HepG2 (cell line): ENCODE data around the gene HNRNPUL2. TPM values are rescaled to one million over a fixed set of nuclear protein-coding genes. Genes with fewer than 3 reads are reported as not detected.

Experiments
- ATAC-seq: fragments of 200-7000 bp; cut with Tn5 transposase; 3 replicates; pipeline ENCODE4 v1.9.1; 2020; ENCODE audit warnings: mild to moderate bottlenecking, moderate library complexity
- BruUV-seq: library from RNA; stranded (reverse); fragments of 400-500 nt; replicated peaks from 2 replicates; lab custom pipeline; 2021; lab: Mats Ljungman, UMichigan
- CTCF ChIA-PET: fragments of 300-600 bp; formaldehyde crosslinking; extraction: SDS; loops from one replicate; lab custom pipeline; 2021; ENCODE audit warnings: low total read pairs, inconsistent platforms, low intra/inter-chr PET ratio; lab: Yijun Ruan, JAX
- POLR2A ChIA-PET: fragments of 350-600 bp; sonication (Branson Sonifier 250); formaldehyde crosslinking; loops from one replicate; lab custom pipeline; 2020; ENCODE audit warnings: antibody characterized with exemption, inconsistent platforms; lab: Yijun Ruan, JAX
- DNase-seq: peaks from one replicate; pipeline ENCODE4 v3.0.0-alpha.2; 2015; ENCODE audit warnings: low spot score
- FAIRE-seq: peaks from 3 replicates; lab custom pipeline; 2011; peaks lifted over from hg19 to GRCh38; lab: Jason Lieb, UNC
- H2AFZ ChIP-seq: one replicate; pipeline ENCODE4 v1.6.1; 2011; ENCODE audit warnings: low read length, inconsistent platforms
- H3K27ac ChIP-seq: fragments of 300-600 bp; 3 replicates; pipeline ENCODE4 v1.8.0; 2011; ENCODE audit warnings: mixed run types, mild to moderate bottlenecking, mixed read lengths, low read length, inconsistent platforms; ENCODE audit not compliant: insufficient read depth; ENCODE audit errors: extremely low read length
- H3K27me3 ChIP-seq, 2 experiments: fragments of 200-600 bp in 1 of 2; 2 replicates in 1 of 2; 3 replicates in 1 of 2; pipeline versions ENCODE4 v1.6.0 to v1.8.0; 2011; ENCODE audit warnings: low read length in 2 of 2, mild to moderate bottlenecking in 2 of 2, moderate library complexity in 2 of 2, inconsistent platforms in 1 of 2; ENCODE audit not compliant: insufficient read depth in 2 of 2, control insufficient read depth in 1 of 2
- H3K36me3 ChIP-seq, 2 experiments: fragments of 200-600 bp in 1 of 2; replicated peaks in 1 of 2; 2 replicates in 1 of 2; 3 replicates in 1 of 2; pipeline versions ENCODE4 v1.5.1 to v1.8.0; 2011; ENCODE audit warnings: low read length in 2 of 2, inconsistent platforms in 1 of 2; ENCODE audit not compliant: insufficient read depth in 2 of 2, control insufficient read depth in 1 of 2
- H3K4me1 ChIP-seq: 2 replicates; pipeline ENCODE4 v1.5.1; 2012; ENCODE audit warnings: low read length, inconsistent platforms; ENCODE audit not compliant: insufficient read depth
- H3K4me2 ChIP-seq: 2 replicates; pipeline ENCODE4 v1.6.0; 2011; ENCODE audit warnings: low read depth, low read length, inconsistent platforms
- H3K4me3 ChIP-seq, 3 experiments: fragments of 200-600 bp in 1 of 3; sonication (generic), shearing (Covaris generic) in 1 of 3; replicated peaks in 1 of 3; 2 replicates each; pipeline ENCODE4 v1.5.1; 2011 to 2016; ENCODE audit warnings: low read length in 3 of 3, inconsistent platforms in 2 of 3, low read depth in 2 of 3, mild to moderate bottlenecking in 2 of 3, control low read depth in 1 of 3, mixed read lengths in 1 of 3; ENCODE audit not compliant: insufficient read depth in 1 of 3
- H3K79me2 ChIP-seq: one replicate; pipeline ENCODE4 v1.6.1; 2011; ENCODE audit warnings: low read length, inconsistent platforms; ENCODE audit not compliant: insufficient read depth
- H3K9ac ChIP-seq: 2 replicates; pipeline ENCODE4 v1.6.0; 2011; ENCODE audit warnings: mild to moderate bottlenecking, low read depth, low read length, inconsistent platforms; ENCODE audit not compliant: insufficient read depth
- H3K9me3 ChIP-seq: 2 replicates; pipeline ENCODE4 v1.5.1; 2012; ENCODE audit warnings: mild to moderate bottlenecking, low read length
- H4K20me1 ChIP-seq: 2 replicates; pipeline ENCODE4 v1.6.0; 2011; ENCODE audit warnings: inconsistent platforms, mild to moderate bottlenecking, low read length, moderate library complexity; ENCODE audit not compliant: insufficient read depth
- ARID3A ChIP-seq: IDR thresholded peaks from 2 replicates; pipeline ENCODE4 v1.6.1; 2012; ENCODE audit warnings: low read depth, low read length, improper control_type of control experiment
- BRF2 ChIP-seq: sonication (generic); formaldehyde crosslinking; IDR thresholded peaks from 2 replicates; pipeline ENCODE4 v1.8.1; 2022; ENCODE audit warnings: mild to moderate bottlenecking, missing genetic modification reagents
- ESRRA ChIP-seq: sonication (generic); formaldehyde crosslinking; IDR thresholded peaks from 2 replicates; pipeline ENCODE4 v1.5.1; 2020; ENCODE audit warnings: mild to moderate bottlenecking, low read depth, missing genetic modification reagents
- FOXK1 ChIP-seq: sonication (generic); formaldehyde crosslinking; IDR thresholded peaks from 2 replicates; pipeline ENCODE4 v1.4.0; 2020; ENCODE audit warnings: low read depth, missing genetic modification reagents, borderline replicate concordance
- FOXP1 ChIP-seq, 2 experiments: fragments of 450-650 bp in 1 of 2; IDR thresholded peaks; 2 replicates each; pipeline ENCODE4 v1.6.1; 2017 to 2018; ENCODE audit warnings: antibody characterized with exemption in 1 of 2
- HNF4A ChIP-seq: sonication (generic); formaldehyde crosslinking; IDR thresholded peaks from 2 replicates; pipeline ENCODE4 v1.4.0; 2020; ENCODE audit warnings: missing genetic modification reagents
- IRX3 ChIP-seq: sonication (generic); formaldehyde crosslinking; IDR thresholded peaks from 2 replicates; pipeline ENCODE4 v1.8.1; 2023; ENCODE audit warnings: mild to moderate bottlenecking, low read depth, missing genetic modification reagents, borderline replicate concordance
- KDM5B ChIP-seq: sonication (generic); formaldehyde crosslinking; IDR thresholded peaks from 2 replicates; pipeline ENCODE4 v1.4.0; 2020; ENCODE audit warnings: missing genetic modification reagents, mild to moderate bottlenecking, borderline replicate concordance
- MTF2 ChIP-seq: sonication (generic); formaldehyde crosslinking; IDR thresholded peaks from 2 replicates; pipeline ENCODE4 v1.5.0; 2020; ENCODE audit warnings: missing genetic modification reagents, borderline replicate concordance
- POLR2A ChIP-seq, 2 experiments: IDR thresholded peaks; 2 replicates each; pipeline ENCODE4 v1.6.1; 2011; ENCODE audit warnings: low read depth in 2 of 2, low read length in 2 of 2, mild to moderate bottlenecking in 1 of 2, moderate library complexity in 1 of 2; ENCODE audit not compliant: insufficient read depth in 1 of 2
- POLR2AphosphoS5 ChIP-seq: IDR thresholded peaks from 2 replicates; pipeline ENCODE4 v1.6.1; 2012; ENCODE audit warnings: low read depth, low read length
- POLR2G ChIP-seq: fragments of 200-400 bp; formaldehyde crosslinking; IDR thresholded peaks from 2 replicates; pipeline ENCODE4 v1.6.1; 2018; ENCODE audit warnings: mild to moderate bottlenecking, low read depth, low read length, moderate library complexity
- SSRP1 ChIP-seq: IDR thresholded peaks from 2 replicates; pipeline ENCODE4 v1.6.1; 2016; ENCODE audit warnings: control low read depth
- ZEB1 ChIP-seq: IDR thresholded peaks from 2 replicates; pipeline ENCODE4 v1.6.1; 2012; ENCODE audit warnings: mild to moderate bottlenecking, low read depth, inconsistent platforms; ENCODE audit not compliant: insufficient replicate concordance
- ZIK1 ChIP-seq: sonication (generic); formaldehyde crosslinking; IDR thresholded peaks from 2 replicates; pipeline ENCODE4 v1.5.0; 2020; ENCODE audit warnings: mild to moderate bottlenecking, low read depth, missing genetic modification reagents, borderline replicate concordance
- ZNF121 ChIP-seq: sonication (generic); formaldehyde crosslinking; IDR thresholded peaks from 2 replicates; pipeline ENCODE4 v1.5.0; 2020; ENCODE audit warnings: mild to moderate bottlenecking, missing genetic modification reagents
- ZNF235 ChIP-seq: sonication (generic); formaldehyde crosslinking; IDR thresholded peaks from 2 replicates; pipeline ENCODE4 v1.8.1; 2023; ENCODE audit warnings: mild to moderate bottlenecking, missing genetic modification reagents, borderline replicate concordance
- ZNF513 ChIP-seq: sonication (generic); formaldehyde crosslinking; conservative IDR thresholded peaks from 2 replicates; pipeline ENCODE4 v1.5.0; 2020; ENCODE audit warnings: missing genetic modification reagents
- WGBS: methylation state at CpG from one replicate; pipeline ENCODE4 v1.1.6; 2017; ENCODE audit warnings: low lambda C conversion rate; 5-methylcytosine and 5-hydroxymethylcytosine counted together
- in situ Hi-C: cut with HindIII; loops from 2 replicates; pipeline ENCODE4 v1.10.0; 2017; ENCODE audit warnings: low pct_unique_long_range_greater_than_20kb; ENCODE audit not compliant: extremely low pct_ligation_motif_present
- intact Hi-C: fragments of 100-400 bp; cut with micrococcal nuclease; formaldehyde crosslinking; loops from one replicate; pipeline ENCODE4 v1.10.0; 2022; ENCODE audit not compliant: unreplicated experiment
- polyA plus RNA-seq, 8 experiments: library from polyadenylated mRNA; depleted of rRNA in 3 of 8; stranded (reverse) in 7 of 8; unstranded in 1 of 8; fragments of >200 nt; fragmentation: Illumina TruSeq in 4 of 8; extraction: Trizol in 4 of 8; gene quantifications; 2 replicates each; pipeline versions ENCODE4 v1.2.1 to v1.2.3, GENCODE V29; 2011 to 2016; ENCODE audit warnings: low read depth in 4 of 8, missing spikeins in 1 of 8, mixed read lengths in 1 of 8; ENCODE audit not compliant: insufficient read depth in 1 of 8
- total RNA-seq, 5 experiments: library from RNA; depleted of rRNA; stranded (reverse); fragments of >200 nt; fragmentation: Illumina TruSeq; extraction: Trizol; gene quantifications; 2 replicates each; pipeline ENCODE4 v1.2.3, GENCODE V29; 2016; ENCODE audit warnings: low read depth in 1 of 5

HNRNPUL2 gene
- total and polyA plus RNA-seq, 2 of the 13 experiments (the other 11 are each of a cell fraction or from before 2014, with no cell fraction given): 8.4 to 9.6 TPM

- TF ChIP-seq BRF2 (CRISPR knock-in tag) (no peak), POLR2A (IDR thresholded peaks at IDR 0.05; ENCODE audit: insufficient read depth in 1 of 2, low read depth in 2 of 2, low read length in 2 of 2) (0 out of 4 replicates have a peak, but pooled peaks of 1 of the 2 experiments have one; percentile 18), ZIK1 (CRISPR knock-in tag) (no peak), POLR2G (peak; percentile 43), IRX3 (CRISPR knock-in tag) (no peak), POLR2AphosphoS5 (peak; percentile 33; the same call in 1 of the 2 replicates), SSRP1 (peak; percentile 46; the same call in 1 of the 2 replicates), FOXK1 (CRISPR knock-in tag) (no peak), KDM5B (no peak)
Measured at GRCh38 chr11:62689421-62690183, 37.7 kb downstream of the HNRNPUL2 start, which contains the start of gene LRRN4CL (continued).

- DNase-seq: no peak
- Histone ChIP-seq H3K9me3 (no peaks in the 10 kb centered on the region), H4K20me1 (no peaks in the 10 kb centered on the region), H3K79me2 (no peaks in the 10 kb centered on the region), H3K27me3 (no peaks in the 10 kb centered on the region), H3K9ac (no peak overlapping the region), H3K27ac (no peak overlapping the region), H3K4me1 (no peaks in the 10 kb centered on the region), H3K4me3 (no peak overlapping the region), H3K4me2 (no peak overlapping the region), H2AFZ (no peak overlapping the region), H3K36me3 (peaks cover 15 to 34% of the 10 kb centered on the region in 2 experiments)
- POLR2A ChIA-PET: interaction anchor here (1.3 kb wide), 1 partner anchor 97 kb away, joined by 6 read pairs; the partner anchor contains the start of gene TUT1
- intact Hi-C loops (no loop called here), in situ Hi-C loops (no loop called here)
- CTCF ChIA-PET: no interaction called here
- FAIRE-seq: no peak
- WGBS: 21% methylated on average over 1 of the region's 1 CpG
- no TSS peak for BruUV-seq
- ATAC-seq: no peak
- TF ChIP-seq ZNF235 (CRISPR knock-in tag) (no peak), ESRRA (CRISPR knock-in tag) (no peak), MTF2 (CRISPR knock-in tag) (no peak), ARID3A (no peak), ZNF513 (CRISPR knock-in tag) (no peak), ZNF121 (CRISPR knock-in tag) (no peak), HNF4A (CRISPR knock-in tag) (no peak), ZEB1 (no peak), FOXP1 (IDR thresholded peaks at IDR 0.05) (no peak), FOXP1 (CRISPR knock-in tag; IDR thresholded peaks at IDR 0.05) (no peak)
Measured at GRCh38 chr11:62688491-62688890, 38.8 kb downstream of the HNRNPUL2 start.
